Fibroblast of lung (primary cell): ENCODE measurements around the gene UVRAG.

Source experiments
- EZH2 ChIP-seq: IDR thresholded peaks from 2 replicates; pipeline ENCODE4 v1.5.1; 2012; ENCODE audit warnings: low read length, control low read depth, mild to moderate bottlenecking; ENCODE audit errors: missing control alignments
- TF ChIP-seq, protein P1 (sequence below), 2 donors: IDR thresholded peaks in 1 of 2; conservative IDR thresholded peaks in 1 of 2; 1 replicate in 1 of 2; 2 replicates in 1 of 2; pipeline ENCODE4 v1.5.1; 2011 to 2012; ENCODE audit warnings: low read length in 2 of 2, control low read depth in 1 of 2, inconsistent platforms in 1 of 2, low read depth in 1 of 2, mild to moderate bottlenecking in 1 of 2

GRCh38 chr11:75800728-75801361 lies 14.2 kb upstream of the UVRAG start:
- TF ChIP-seq, protein P1, sequence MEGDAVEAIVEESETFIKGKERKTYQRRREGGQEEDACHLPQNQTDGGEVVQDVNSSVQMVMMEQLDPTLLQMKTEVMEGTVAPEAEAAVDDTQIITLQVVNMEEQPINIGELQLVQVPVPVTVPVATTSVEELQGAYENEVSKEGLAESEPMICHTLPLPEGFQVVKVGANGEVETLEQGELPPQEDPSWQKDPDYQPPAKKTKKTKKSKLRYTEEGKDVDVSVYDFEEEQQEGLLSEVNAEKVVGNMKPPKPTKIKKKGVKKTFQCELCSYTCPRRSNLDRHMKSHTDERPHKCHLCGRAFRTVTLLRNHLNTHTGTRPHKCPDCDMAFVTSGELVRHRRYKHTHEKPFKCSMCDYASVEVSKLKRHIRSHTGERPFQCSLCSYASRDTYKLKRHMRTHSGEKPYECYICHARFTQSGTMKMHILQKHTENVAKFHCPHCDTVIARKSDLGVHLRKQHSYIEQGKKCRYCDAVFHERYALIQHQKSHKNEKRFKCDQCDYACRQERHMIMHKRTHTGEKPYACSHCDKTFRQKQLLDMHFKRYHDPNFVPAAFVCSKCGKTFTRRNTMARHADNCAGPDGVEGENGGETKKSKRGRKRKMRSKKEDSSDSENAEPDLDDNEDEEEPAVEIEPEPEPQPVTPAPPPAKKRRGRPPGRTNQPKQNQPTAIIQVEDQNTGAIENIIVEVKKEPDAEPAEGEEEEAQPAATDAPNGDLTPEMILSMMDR (conservative IDR thresholded peaks at IDR 0.05 in 1 of 2, IDR thresholded peaks at IDR 0.05 in 1 of 2; ENCODE audit: low read depth in 1 of 2, low read length in 2 of 2), result no peak
- no peak for TF ChIP-seq EZH2
